NCI-H524 treated with DMSO at 0.1 percent for 48 hours (cell line): ENCODE measurements around the gene CFTR.

Experiments
- DNase-seq: peaks from one replicate; lab custom pipeline; 2025; lab: John Stamatoyannopoulos, UW

Gene CFTR

GRCh38 chr7:117652943-117653680 is 173.3 kb downstream of the CFTR start:
- no peak for DNase-seq

GRCh38 chr7:117654780-117655179 is 175.0 kb downstream of the CFTR start:
- DNase-seq: no peak

GRCh38 chr7:117656806-117657205 is 177.0 kb downstream of the CFTR start:
- DNase-seq: no peak

- DNase-seq: no peak
Observed at GRCh38 chr7:117659531-117660011, 179.7 kb downstream of the CFTR start.

- DNase-seq: no peak
Observed at GRCh38 chr7:117661328-117661727, 181.5 kb downstream of the CFTR start.

GRCh38 chr7:117664047-117664446 is 184.2 kb downstream of the CFTR start:
- DNase-seq: no peak

GRCh38 chr7:117665368-117665767 is 185.5 kb downstream of the CFTR start:
- no peak for DNase-seq

GRCh38 chr7:117666031-117666430 is 186.2 kb downstream of the CFTR start:
- DNase-seq: no peak

- no peak for DNase-seq
Observed at GRCh38 chr7:117666689-117667088, 186.9 kb downstream of the CFTR start.

GRCh38 chr7:117667456-117667855 is 187.6 kb downstream of the CFTR start:
- no peak for DNase-seq

- DNase-seq: no peak
Observed at GRCh38 chr7:117669818-117670217, 190.0 kb downstream of the CFTR start.

GRCh38 chr7:117672453-117672852 is 192.6 kb downstream of the CFTR start:
- DNase-seq: no peak

GRCh38 chr7:117673367-117673766 is 193.5 kb downstream of the CFTR start:
- no peak for DNase-seq

- no peak for DNase-seq
Observed at GRCh38 chr7:117673839-117674238, 194.0 kb downstream of the CFTR start.

GRCh38 chr7:117674617-117675016 is 194.8 kb downstream of the CFTR start:
- DNase-seq: no peak

GRCh38 chr7:117675497-117676435 is 195.9 kb downstream of the CFTR start:
- no peak for DNase-seq

GRCh38 chr7:117679120-117679519 is 199.3 kb downstream of the CFTR start:
- no peak for DNase-seq

- DNase-seq: no peak
Observed at GRCh38 chr7:117682681-117683385, 203.0 kb downstream of the CFTR start.

- DNase-seq: no peak
Observed at GRCh38 chr7:117683430-117684175, 203.8 kb downstream of the CFTR start.

- DNase-seq: no peak
Observed at GRCh38 chr7:117685795-117686194, 206.0 kb downstream of the CFTR start.

- DNase-seq: peak; percentile 32
Observed at GRCh38 chr7:117686311-117686935, 206.6 kb downstream of the CFTR start.
